CD4-positive, alpha-beta T cell (primary cell): ENCODE results near the gene NOS1. TPM values are rescaled to one million over a fixed set of nuclear protein-coding genes. Genes with fewer than 3 reads are reported as not detected.
"Not testable (repeated sequence)": the region's sequence is repeated elsewhere in the genome, so short reads cannot be mapped to it uniquely, and the experiment has no call there.

Source experiments
- ATAC-seq: fragments of 200-7000 bp; cut with Tn5 transposase; one replicate; pipeline ENCODE4 v1.10.0; 2022; ENCODE audit warnings: mild to moderate bottlenecking; ENCODE audit not compliant: poor library complexity
- CTCF ChIA-PET: fragments of 350-600 bp; sonication (Branson Sonifier 250); formaldehyde crosslinking; loops from one replicate; lab custom pipeline; 2021; ENCODE audit warnings: antibody characterized with exemption, inconsistent platforms; lab: Charles Lee
- POLR2A ChIA-PET: fragments of 350-600 bp; sonication (Branson Sonifier 250); formaldehyde crosslinking; loops from one replicate; lab custom pipeline; 2021; ENCODE audit warnings: antibody characterized with exemption, inconsistent platforms; lab: Charles Lee
- DNase-seq, 14 experiments: peaks; one replicate each; pipeline ENCODE4 v3.0.0-alpha.2; 2013 to 2020; ENCODE audit warnings: mixed read lengths in 2 of 14
- H3K27ac ChIP-seq, 2 donors: one replicate each; pipeline versions ENCODE4 v1.5.1 to v1.7.0; 2013; ENCODE audit warnings: low read length in 2 of 2, low read depth in 1 of 2, mild to moderate bottlenecking in 1 of 2
- H3K27me3 ChIP-seq, 2 experiments: 1 replicate in 1 of 2; 2 replicates in 1 of 2; pipeline versions ENCODE4 v1.6.1 to v1.7.0; 2013; ENCODE audit warnings: low read length in 2 of 2, control low read depth in 1 of 2, mild to moderate bottlenecking in 1 of 2, moderate library complexity in 1 of 2; ENCODE audit not compliant: insufficient read depth in 2 of 2, control insufficient read depth in 1 of 2
- H3K36me3 ChIP-seq: one replicate; pipeline ENCODE4 v1.6.1; 2013; ENCODE audit warnings: low read length, control low read depth; ENCODE audit not compliant: insufficient read depth
- H3K4me1 ChIP-seq: one replicate; pipeline ENCODE4 v1.6.1; 2013; ENCODE audit warnings: low read length, control low read depth; ENCODE audit not compliant: insufficient read depth
- H3K4me3 ChIP-seq: one replicate; pipeline ENCODE4 v1.5.1; 2013; ENCODE audit warnings: mild to moderate bottlenecking, low read length, moderate library complexity
- H3K9me3 ChIP-seq, 2 experiments: 1 replicate in 1 of 2; 2 replicates in 1 of 2; pipeline versions ENCODE4 v1.6.1 to v1.7.0; 2013; ENCODE audit warnings: low read length in 2 of 2, mild to moderate bottlenecking in 2 of 2, control low read depth in 1 of 2, moderate library complexity in 1 of 2; ENCODE audit not compliant: control insufficient read depth in 1 of 2, insufficient read depth in 1 of 2
- H3K27ac Mint-ChIP-seq: one replicate; pipeline ENCODE4 v1.8.0; 2020; ENCODE audit warnings: mixed read lengths
- H3K27me3 Mint-ChIP-seq: one replicate; pipeline ENCODE4 v1.8.0; 2021; ENCODE audit warnings: mixed read lengths
- H3K36me3 Mint-ChIP-seq: one replicate; pipeline ENCODE4 v1.8.0; 2021; ENCODE audit warnings: low read depth, mixed read lengths
- H3K4me1 Mint-ChIP-seq: one replicate; pipeline ENCODE4 v1.8.0; 2021; ENCODE audit warnings: low read depth, mixed read lengths
- H3K4me3 Mint-ChIP-seq: one replicate; pipeline ENCODE4 v1.8.0; 2020; ENCODE audit warnings: mild to moderate bottlenecking, mixed read lengths
- H3K9me3 Mint-ChIP-seq: one replicate; pipeline ENCODE4 v1.8.0; 2020; ENCODE audit warnings: mixed read lengths
- intact Hi-C, 2 experiments: fragments of 100-400 bp; cut with DNase I in 1 of 2; cut with micrococcal nuclease in 1 of 2; formaldehyde crosslinking; loops; one replicate each; pipeline versions ENCODE4 v1.15.1 to v1.9.0; 2023 to 2025; cut with DNase I, micrococcal nuclease
- total RNA-seq, 174 experiments: library from RNA in 2 of 174; stranded (reverse) in 2 of 174; gene quantifications; one replicate each; pipeline ENCODE4 v1.2.3 and lab custom pipeline; 2021 to 2026
- TF ChIP-seq, protein P1 (sequence below): fragments of 200-600 bp; IDR thresholded peaks from one replicate; pipeline ENCODE4 v1.8.0; 2022; ENCODE audit warnings: antibody characterized with exemption, mild to moderate bottlenecking

NOS1 gene
- total RNA-seq, 2 experiments from 2014 or later, result not detected

DNA sequence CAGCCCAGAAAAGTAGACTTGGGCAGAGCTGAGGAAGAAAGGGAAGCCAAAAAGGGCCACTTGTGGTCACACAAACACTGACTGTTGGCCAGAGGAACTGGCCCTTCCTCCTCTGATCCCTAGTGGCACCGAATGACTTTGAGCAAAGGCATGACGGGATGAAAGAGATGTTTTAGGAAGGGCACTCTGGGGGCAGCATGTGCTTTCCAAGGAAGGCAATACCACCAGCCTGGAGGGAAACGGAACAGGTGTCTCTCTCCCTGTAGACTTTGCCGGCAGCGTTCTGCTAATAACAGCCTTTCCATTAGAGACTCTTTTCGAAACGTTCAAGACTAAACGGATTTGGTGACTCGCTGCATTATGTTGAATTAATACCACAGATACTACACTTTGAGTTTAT lies 158.9 kb downstream of the NOS1 start:
- H3K4me1 Mint-ChIP-seq, result no peaks in the 10 kb centered on the region
- CTCF ChIA-PET, result no interaction called here

DNA sequence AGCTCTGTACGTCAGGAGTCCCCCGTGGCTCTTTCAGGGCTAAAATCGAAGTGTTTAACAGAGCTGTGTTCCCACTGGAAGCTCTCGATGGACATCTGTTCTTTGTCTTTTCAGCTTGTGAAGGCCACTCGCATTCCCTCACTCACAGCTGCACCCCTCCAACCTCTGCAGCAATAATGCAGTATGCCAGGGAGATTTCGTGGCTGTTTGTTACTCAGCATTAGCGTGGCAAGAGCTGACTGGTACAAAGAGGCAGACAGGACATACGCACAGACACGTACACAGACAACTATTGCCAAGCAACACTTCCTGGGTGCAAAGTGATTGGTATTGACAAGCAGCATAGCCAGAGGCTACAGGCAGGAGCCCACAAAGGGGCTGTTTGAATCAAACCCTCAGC lies 159.4 kb downstream of the NOS1 start:
- intact Hi-C loops, result no loop called here
- Histone ChIP-seq H3K4me1 (no peaks in the 10 kb centered on the region), H3K27me3 (peaks cover 0 to 2% of the 10 kb centered on the region in 2 experiments), H3K27ac (no peak overlapping the region), H3K36me3 (no peaks in the 10 kb centered on the region), H3K4me3 (no peak overlapping the region), H3K9me3 (no peaks in the 10 kb centered on the region)
- H3K27me3 Mint-ChIP-seq, result peaks cover 28% of the 10 kb centered on the region
- no peaks in the 10 kb centered on the region for H3K36me3 Mint-ChIP-seq
- CTCF ChIA-PET, result no interaction called here
- H3K9me3 Mint-ChIP-seq, result no peaks in the 10 kb centered on the region
- H3K27ac Mint-ChIP-seq, result no peak overlapping the region
- POLR2A ChIA-PET, result no interaction called here
- TF ChIP-seq, protein P1, sequence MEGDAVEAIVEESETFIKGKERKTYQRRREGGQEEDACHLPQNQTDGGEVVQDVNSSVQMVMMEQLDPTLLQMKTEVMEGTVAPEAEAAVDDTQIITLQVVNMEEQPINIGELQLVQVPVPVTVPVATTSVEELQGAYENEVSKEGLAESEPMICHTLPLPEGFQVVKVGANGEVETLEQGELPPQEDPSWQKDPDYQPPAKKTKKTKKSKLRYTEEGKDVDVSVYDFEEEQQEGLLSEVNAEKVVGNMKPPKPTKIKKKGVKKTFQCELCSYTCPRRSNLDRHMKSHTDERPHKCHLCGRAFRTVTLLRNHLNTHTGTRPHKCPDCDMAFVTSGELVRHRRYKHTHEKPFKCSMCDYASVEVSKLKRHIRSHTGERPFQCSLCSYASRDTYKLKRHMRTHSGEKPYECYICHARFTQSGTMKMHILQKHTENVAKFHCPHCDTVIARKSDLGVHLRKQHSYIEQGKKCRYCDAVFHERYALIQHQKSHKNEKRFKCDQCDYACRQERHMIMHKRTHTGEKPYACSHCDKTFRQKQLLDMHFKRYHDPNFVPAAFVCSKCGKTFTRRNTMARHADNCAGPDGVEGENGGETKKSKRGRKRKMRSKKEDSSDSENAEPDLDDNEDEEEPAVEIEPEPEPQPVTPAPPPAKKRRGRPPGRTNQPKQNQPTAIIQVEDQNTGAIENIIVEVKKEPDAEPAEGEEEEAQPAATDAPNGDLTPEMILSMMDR, result no peak
- H3K4me3 Mint-ChIP-seq, result no peak overlapping the region
- ATAC-seq (no peak), DNase-seq (no peak)
- no peaks in the 10 kb centered on the region for H3K4me1 Mint-ChIP-seq

More for the DNA sequence above, 158.9 kb downstream of the NOS1 start:
- Histone ChIP-seq H3K4me3 (no peak overlapping the region), H3K4me1 (no peaks in the 10 kb centered on the region), H3K27ac (no peak overlapping the region), H3K36me3 (no peaks in the 10 kb centered on the region), H3K27me3 (peaks cover 0 to 2% of the 10 kb centered on the region in 2 experiments), H3K9me3 (no peaks in the 10 kb centered on the region)
- POLR2A ChIA-PET, result no interaction called here
- H3K36me3 Mint-ChIP-seq, result no peaks in the 10 kb centered on the region
- no peak for DNase-seq
- intact Hi-C loops, result no loop called here
- H3K4me3 Mint-ChIP-seq, result no peak overlapping the region
- no peak for ATAC-seq
- TF ChIP-seq, protein P1, result no peak
- H3K27me3 Mint-ChIP-seq, result peaks cover 23% of the 10 kb centered on the region
- no peak overlapping the region for H3K27ac Mint-ChIP-seq
- no peaks in the 10 kb centered on the region for H3K9me3 Mint-ChIP-seq

DNA sequence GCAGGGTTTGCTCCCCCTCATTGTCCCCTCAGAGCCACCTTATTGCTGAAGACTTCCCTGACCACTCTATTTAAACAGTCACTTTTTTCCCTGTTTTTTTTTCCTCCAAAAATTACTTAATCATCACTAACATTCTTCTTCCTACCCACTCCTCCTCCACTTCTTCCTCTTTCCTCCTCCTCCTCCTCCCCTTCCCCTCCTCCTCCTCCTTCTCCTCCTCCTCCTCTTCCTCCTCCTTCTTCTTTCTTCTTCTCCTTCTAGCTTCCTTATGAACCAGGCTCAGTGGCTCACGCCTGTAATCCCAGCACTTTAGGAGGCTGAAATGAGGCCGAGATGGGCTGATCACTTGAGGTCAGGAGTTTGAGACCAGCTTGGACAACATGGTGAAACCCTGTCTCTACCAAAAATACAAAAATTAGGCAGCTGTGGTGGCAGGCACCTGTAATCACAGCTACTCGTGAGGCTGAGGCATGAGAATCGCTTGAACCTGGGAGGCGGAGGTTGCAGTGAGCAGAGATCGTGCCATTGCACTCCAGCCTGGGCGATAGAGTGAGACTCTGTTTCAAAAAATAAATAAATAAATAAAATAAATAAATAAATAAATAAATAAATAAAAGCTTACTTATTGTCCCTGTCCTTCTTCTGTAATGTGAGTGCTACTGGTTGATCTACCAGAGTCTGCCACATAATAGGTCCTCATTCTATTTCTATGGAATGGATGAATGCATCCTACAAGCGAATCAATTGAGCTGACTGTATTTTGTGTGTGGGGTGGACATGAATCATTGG lies 161.3 kb downstream of the NOS1 start:
- intact Hi-C loops, H3K36me3 Mint-ChIP-seq, H3K9me3 ChIP-seq, CTCF ChIA-PET, H3K4me1 ChIP-seq, H3K27me3 ChIP-seq, H3K4me1 Mint-ChIP-seq, DNase-seq, POLR2A ChIA-PET, H3K27ac Mint-ChIP-seq, ATAC-seq, H3K27ac ChIP-seq, H3K9me3 Mint-ChIP-seq, H3K4me3 ChIP-seq, H3K4me3 Mint-ChIP-seq, H3K36me3 ChIP-seq: not testable (repeated sequence)
- H3K27me3 Mint-ChIP-seq, result peaks cover 28% of the 10 kb centered on the region

DNA sequence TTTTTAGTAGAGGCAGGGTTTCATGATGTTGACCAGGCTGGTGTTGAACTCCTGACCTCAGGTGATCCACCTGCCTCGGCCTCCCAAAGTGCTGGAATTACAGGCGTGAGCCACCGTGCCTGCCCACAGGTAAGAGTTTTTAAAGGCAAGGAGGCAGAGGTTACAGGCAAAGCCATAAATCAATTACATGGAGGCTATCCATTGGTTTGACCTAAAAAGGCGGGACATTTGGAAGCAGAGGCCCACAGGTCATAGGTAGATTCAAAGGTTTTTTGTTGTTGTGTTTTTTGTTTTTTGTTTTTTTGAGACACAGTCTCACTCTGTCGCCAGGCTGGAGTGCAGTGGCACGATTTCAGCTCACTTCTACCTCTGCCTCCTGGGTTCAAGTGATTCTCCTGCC lies 165.1 kb downstream of the NOS1 start:
- POLR2A ChIA-PET, intact Hi-C loops, ATAC-seq, H3K9me3 Mint-ChIP-seq, H3K36me3 Mint-ChIP-seq, H3K27me3 ChIP-seq, H3K9me3 ChIP-seq, DNase-seq, H3K4me1 Mint-ChIP-seq, H3K27ac Mint-ChIP-seq, H3K36me3 ChIP-seq, H3K4me3 Mint-ChIP-seq, H3K27ac ChIP-seq, H3K4me1 ChIP-seq, H3K4me3 ChIP-seq, CTCF ChIA-PET: not testable (repeated sequence)
- peaks cover 14% of the 10 kb centered on the region for H3K27me3 Mint-ChIP-seq

DNA sequence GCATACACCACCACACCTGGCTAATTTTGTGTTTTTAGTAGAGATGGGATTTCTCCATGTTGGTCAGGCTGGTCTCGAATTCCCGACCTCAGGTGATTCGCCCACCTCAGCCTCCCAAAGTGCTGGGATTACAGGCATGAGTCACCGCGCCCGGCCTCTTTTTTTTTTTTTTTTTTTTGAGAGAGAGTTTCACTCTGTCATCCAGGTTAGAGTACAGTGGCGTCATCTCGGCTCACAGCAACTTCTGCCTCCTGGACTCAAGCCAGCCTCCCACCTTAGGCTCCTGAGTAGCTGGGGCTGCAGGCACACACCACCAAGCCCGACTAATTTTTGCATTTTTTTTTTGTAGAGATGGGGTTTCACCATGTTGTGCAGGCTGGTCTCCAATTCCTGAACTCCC lies 166.4 kb downstream of the NOS1 start:
- H3K27ac ChIP-seq, intact Hi-C loops, H3K27ac Mint-ChIP-seq, H3K27me3 Mint-ChIP-seq, H3K4me1 ChIP-seq, H3K4me3 ChIP-seq, H3K9me3 ChIP-seq, H3K27me3 ChIP-seq, DNase-seq, H3K36me3 ChIP-seq, H3K4me3 Mint-ChIP-seq, H3K36me3 Mint-ChIP-seq, CTCF ChIA-PET, POLR2A ChIA-PET, ATAC-seq, H3K9me3 Mint-ChIP-seq: not testable (repeated sequence)
- peaks cover 12% of the 10 kb centered on the region for H3K4me1 Mint-ChIP-seq
